22Rv1 (cell line): ENCODE data around the gene CPN2.

Experiments used
- ZFX ChIP-seq: fragments of 450-650 bp; IDR thresholded peaks from 2 replicates; pipeline ENCODE4 v1.6.1; 2017; ENCODE audit warnings: antibody characterized with exemption, borderline replicate concordance
- TF ChIP-seq, protein P1 (sequence below): fragments of 450-650 bp; IDR thresholded peaks from 2 replicates; pipeline ENCODE4 v1.5.1; 2017; ENCODE audit warnings: mild to moderate bottlenecking

DNA sequence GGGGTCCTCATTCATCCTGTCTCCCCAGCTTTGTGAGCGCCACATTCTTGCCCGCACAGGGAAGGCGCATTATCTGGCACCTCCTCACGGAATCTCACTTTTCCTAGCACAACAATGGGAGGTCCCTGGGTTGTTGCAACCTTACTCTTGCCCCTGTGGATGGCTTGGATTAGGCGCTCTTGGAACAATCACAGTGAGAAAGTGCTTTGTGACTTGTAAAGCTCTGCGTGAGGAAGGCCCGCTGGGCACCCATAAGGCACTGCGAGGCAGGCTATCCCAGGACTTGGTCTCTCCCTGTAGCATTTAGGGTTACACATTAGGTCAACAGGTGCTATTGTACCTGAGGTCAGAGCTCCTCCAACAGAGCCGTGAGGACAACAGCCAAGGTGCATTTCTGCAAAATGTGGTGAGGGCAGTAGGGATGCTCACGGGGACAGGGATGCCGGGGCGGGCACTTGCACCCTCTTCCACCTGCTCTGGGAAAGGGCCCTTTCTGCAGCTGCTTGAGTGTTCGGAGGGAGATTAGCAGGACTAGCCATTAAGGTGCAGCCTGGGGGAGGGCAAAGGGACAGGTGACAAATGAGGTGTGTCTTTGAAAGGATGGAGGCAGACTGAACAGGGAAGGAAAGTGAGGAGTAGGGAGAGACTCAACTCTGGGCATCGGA lies 32.3 kb upstream of the CPN2 start:
- TF ChIP-seq, protein P1, sequence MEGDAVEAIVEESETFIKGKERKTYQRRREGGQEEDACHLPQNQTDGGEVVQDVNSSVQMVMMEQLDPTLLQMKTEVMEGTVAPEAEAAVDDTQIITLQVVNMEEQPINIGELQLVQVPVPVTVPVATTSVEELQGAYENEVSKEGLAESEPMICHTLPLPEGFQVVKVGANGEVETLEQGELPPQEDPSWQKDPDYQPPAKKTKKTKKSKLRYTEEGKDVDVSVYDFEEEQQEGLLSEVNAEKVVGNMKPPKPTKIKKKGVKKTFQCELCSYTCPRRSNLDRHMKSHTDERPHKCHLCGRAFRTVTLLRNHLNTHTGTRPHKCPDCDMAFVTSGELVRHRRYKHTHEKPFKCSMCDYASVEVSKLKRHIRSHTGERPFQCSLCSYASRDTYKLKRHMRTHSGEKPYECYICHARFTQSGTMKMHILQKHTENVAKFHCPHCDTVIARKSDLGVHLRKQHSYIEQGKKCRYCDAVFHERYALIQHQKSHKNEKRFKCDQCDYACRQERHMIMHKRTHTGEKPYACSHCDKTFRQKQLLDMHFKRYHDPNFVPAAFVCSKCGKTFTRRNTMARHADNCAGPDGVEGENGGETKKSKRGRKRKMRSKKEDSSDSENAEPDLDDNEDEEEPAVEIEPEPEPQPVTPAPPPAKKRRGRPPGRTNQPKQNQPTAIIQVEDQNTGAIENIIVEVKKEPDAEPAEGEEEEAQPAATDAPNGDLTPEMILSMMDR = no peak
- no peak for TF ChIP-seq ZFX
